ENCODE measurements around the gene SLAIN2. TPM values are rescaled to one million over a fixed set of nuclear protein-coding genes. Genes with fewer than 3 reads are reported as not detected.

SLAIN2 gene
- total RNA-seq, 2 donors from 2014 or later, result 70.2 to 98.5 TPM

DNA sequence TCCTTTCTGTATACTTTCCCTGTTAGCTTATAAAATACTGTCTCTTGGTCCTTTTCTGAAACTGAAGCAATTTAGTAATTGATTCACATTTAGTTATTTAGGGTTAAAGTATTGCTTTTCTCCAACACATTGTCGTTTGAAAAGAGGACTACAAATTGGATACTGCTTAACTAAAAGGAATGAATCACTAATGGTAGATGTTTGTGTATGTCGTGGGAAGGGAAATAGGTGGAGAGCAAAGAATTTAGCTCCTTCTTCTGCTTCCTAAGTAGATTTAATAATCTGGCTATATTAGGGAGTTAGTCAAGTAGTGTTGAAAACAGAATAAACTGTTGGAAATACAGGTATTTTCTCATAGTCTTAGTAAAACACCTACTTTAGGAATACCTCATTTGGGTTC is 27.9 kb downstream of the SLAIN2 start:
- TF ChIP-seq, protein P1, sequence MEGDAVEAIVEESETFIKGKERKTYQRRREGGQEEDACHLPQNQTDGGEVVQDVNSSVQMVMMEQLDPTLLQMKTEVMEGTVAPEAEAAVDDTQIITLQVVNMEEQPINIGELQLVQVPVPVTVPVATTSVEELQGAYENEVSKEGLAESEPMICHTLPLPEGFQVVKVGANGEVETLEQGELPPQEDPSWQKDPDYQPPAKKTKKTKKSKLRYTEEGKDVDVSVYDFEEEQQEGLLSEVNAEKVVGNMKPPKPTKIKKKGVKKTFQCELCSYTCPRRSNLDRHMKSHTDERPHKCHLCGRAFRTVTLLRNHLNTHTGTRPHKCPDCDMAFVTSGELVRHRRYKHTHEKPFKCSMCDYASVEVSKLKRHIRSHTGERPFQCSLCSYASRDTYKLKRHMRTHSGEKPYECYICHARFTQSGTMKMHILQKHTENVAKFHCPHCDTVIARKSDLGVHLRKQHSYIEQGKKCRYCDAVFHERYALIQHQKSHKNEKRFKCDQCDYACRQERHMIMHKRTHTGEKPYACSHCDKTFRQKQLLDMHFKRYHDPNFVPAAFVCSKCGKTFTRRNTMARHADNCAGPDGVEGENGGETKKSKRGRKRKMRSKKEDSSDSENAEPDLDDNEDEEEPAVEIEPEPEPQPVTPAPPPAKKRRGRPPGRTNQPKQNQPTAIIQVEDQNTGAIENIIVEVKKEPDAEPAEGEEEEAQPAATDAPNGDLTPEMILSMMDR (IDR thresholded peaks at IDR 0.05), result no peak
- no peak overlapping the region for H3K27ac ChIP-seq
- H3K4me1 ChIP-seq, result peaks cover 9% of the 10 kb centered on the region
- no peaks in the 10 kb centered on the region for H3K9me3 ChIP-seq
- H3K4me3 ChIP-seq, result no peak overlapping the region
- intact Hi-C loops (cut with DNase I), result no loop called here
- no peaks in the 10 kb centered on the region for H3K27me3 ChIP-seq
- H3K9ac ChIP-seq (ENCODE audit: low read depth in 2 of 2, low read length in 2 of 2), result no peak overlapping the region
- no peaks in the 10 kb centered on the region for H3K36me3 ChIP-seq
- no peak for DNase-seq

DNA sequence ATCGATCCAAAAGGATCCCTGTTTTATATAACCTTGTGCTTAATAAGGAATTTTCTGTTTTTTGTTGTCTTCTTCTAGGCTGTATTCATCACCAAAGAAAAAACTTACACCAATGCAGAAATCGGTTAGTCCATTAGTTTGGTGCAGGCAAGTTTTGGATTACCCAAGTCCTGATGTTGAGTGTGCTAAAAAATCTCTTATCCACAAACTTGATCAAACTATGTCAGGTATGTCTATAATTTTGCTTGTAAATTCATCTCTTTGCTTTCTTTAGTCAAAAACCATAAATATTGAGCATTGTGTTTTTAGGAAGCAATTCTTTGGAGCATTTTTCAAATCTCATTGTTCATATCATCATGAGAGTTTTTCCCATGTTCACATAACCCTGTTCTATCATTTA is 28.4 kb downstream of the SLAIN2 start:
- intact Hi-C loops (cut with DNase I), result loop anchor here (10.0 kb wide), 1 partner anchor 55 kb away; no protein-coding TSS in a partner anchor
- H3K27me3 ChIP-seq, result no peaks in the 10 kb centered on the region
- no peaks in the 10 kb centered on the region for H3K36me3 ChIP-seq
- no peak overlapping the region for H3K27ac ChIP-seq
- TF ChIP-seq, protein P1 (IDR thresholded peaks at IDR 0.05), result no peak
- H3K4me1 ChIP-seq, result peaks cover 9% of the 10 kb centered on the region
- no peak overlapping the region for H3K4me3 ChIP-seq
- H3K9me3 ChIP-seq, result no peaks in the 10 kb centered on the region
- H3K9ac ChIP-seq (ENCODE audit: low read depth in 2 of 2, low read length in 2 of 2), result no peak overlapping the region
- no peak for DNase-seq

DNA sequence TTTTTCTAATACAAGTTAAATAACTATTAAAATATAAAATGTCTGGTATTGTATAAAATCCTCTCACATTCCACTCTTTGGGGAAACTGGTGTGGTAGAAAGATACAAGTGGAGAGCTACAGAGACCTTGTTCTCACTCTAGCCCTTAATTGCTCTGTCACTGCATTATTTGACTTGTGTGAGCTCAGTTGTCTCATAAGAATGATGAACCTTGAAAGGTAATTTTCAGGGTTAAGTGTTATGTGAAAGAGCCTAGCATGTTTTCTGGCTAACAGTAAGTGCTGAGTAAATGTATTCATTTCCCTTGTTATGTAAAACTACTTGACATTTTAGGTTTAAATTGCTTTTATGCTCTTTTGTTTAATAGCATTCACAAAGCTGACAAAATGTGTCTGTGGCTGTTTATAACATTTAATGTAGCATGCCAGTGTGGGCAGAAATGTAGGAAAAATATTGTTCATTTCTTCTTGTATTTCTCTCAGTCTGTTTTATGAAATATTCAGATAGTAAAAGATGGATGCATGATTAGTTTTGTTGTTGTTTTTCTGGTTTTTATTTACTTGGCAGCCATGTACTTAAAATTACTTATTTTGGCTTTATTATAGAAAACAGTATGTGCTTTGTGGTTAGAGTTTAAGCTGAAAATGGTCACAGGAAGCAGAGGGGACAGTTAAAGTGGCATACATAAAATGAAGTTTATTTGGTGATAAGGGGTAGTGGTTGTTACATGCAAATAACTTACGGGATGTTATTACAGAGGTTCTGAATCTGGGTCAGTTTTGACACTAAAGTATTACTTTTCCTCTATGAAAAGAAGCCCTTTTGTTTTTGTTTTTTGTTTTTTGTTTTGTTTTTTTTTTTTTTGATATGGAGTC is 29.2 kb downstream of the SLAIN2 start:
- TF ChIP-seq, protein P1 (IDR thresholded peaks at IDR 0.05), result no peak
- intact Hi-C loops (cut with DNase I), result loop anchor here (10.0 kb wide), 1 partner anchor 56 kb away; no protein-coding TSS in a partner anchor
- no peak overlapping the region for H3K27ac ChIP-seq
- H3K36me3 ChIP-seq, result no peaks in the 10 kb centered on the region
- H3K9ac ChIP-seq (ENCODE audit: low read depth in 2 of 2, low read length in 2 of 2), result no peak overlapping the region
- DNase-seq, result no peak
- H3K4me1 ChIP-seq, result peaks cover 9% of the 10 kb centered on the region
- H3K27me3 ChIP-seq, result no peaks in the 10 kb centered on the region
- no peaks in the 10 kb centered on the region for H3K9me3 ChIP-seq
- no peak overlapping the region for H3K4me3 ChIP-seq

DNA sequence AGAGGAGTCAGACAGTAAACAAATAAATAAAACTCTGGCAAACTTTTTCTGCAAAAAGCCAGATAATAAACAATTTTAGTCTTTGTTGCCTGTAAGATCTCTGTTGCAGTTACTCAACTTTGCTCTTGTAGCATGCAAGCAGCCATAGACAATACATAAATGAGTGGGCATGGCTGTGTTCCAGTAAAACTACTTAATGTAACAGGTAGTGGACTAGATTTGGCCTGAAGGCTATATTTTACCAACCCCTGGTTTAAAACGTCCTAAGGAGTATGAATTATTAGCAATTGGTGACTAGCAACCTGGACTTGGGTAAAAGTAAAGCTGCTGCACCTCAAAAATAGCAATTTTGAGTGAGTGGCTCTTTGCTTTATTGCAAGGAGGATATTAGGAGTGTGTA is 30.9 kb downstream of the SLAIN2 start:
- TF ChIP-seq, protein P1 (IDR thresholded peaks at IDR 0.05), result no peak
- H3K4me1 ChIP-seq, result peaks cover 9% of the 10 kb centered on the region
- intact Hi-C loops (cut with DNase I), result loop anchor here (10.0 kb wide), 1 partner anchor 57 kb away; no protein-coding TSS in a partner anchor

DNA sequence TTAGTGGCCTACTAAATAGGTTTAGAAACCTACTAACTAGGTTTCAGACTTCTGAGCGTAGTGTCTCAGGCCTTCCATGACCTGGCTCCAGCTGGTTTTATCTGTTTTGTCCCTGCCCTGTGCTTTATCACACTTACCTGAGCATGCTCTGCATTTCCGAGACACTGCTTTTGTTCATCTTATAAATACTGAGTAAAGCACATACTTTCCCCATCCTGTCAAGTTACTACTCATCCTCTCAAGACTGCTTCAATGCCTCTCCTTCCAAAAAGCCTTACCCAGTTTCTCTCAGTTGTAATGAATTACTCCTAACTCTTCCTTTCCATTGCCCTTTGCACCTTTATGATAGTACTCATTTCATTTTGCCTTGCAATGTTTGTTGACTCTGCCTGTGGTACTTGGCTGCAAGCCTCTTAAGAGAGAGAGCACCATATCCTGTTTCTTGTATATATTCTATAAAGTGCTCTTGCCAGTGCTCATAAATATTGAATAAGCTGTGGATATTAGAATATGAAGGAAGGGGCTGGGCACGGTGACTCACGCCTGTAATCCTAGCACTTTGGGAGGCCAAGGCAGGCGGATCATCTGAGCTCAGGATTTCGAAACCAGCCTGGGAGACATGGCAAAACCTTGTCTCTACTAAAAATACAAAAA is 34.4 kb downstream of the SLAIN2 start:
- Histone ChIP-seq H3K4me1 (no peaks in the 10 kb centered on the region), H3K9me3 (no peaks in the 10 kb centered on the region), H3K9ac (ENCODE audit: low read depth in 2 of 2, low read length in 2 of 2) (peak overlapping the region in 1 of 2 donors; percentile 1)

More for the DNA sequence above, 30.9 kb downstream of the SLAIN2 start:
- H3K27ac ChIP-seq, result no peak overlapping the region
- no peaks in the 10 kb centered on the region for H3K27me3 ChIP-seq
- H3K36me3 ChIP-seq, result no peaks in the 10 kb centered on the region
- no peak overlapping the region for H3K4me3 ChIP-seq
- no peak for DNase-seq
- H3K9me3 ChIP-seq, result no peaks in the 10 kb centered on the region
- H3K9ac ChIP-seq (ENCODE audit: low read depth in 2 of 2, low read length in 2 of 2), result no peak overlapping the region

More for the DNA sequence above, 34.4 kb downstream of the SLAIN2 start:
- Histone ChIP-seq H3K4me3 (no peak overlapping the region), H3K36me3 (no peaks in the 10 kb centered on the region), H3K27ac (peak overlapping the region; percentile 79), H3K27me3 (no peaks in the 10 kb centered on the region)
- TF ChIP-seq, protein P1 (IDR thresholded peaks at IDR 0.05), result no peak
- intact Hi-C loops (cut with DNase I), result loop anchor here (10.0 kb wide), 1 partner anchor 61 kb away; no protein-coding TSS in a partner anchor
- DNase-seq, result peak; percentile 78
